ENCODE results near the gene RCL1. TPM values are rescaled to one million over a fixed set of nuclear protein-coding genes. Genes with fewer than 3 reads are reported as not detected.

Gene RCL1
- total RNA-seq, 1 donor from 2014 or later: 12.7 TPM

DNA sequence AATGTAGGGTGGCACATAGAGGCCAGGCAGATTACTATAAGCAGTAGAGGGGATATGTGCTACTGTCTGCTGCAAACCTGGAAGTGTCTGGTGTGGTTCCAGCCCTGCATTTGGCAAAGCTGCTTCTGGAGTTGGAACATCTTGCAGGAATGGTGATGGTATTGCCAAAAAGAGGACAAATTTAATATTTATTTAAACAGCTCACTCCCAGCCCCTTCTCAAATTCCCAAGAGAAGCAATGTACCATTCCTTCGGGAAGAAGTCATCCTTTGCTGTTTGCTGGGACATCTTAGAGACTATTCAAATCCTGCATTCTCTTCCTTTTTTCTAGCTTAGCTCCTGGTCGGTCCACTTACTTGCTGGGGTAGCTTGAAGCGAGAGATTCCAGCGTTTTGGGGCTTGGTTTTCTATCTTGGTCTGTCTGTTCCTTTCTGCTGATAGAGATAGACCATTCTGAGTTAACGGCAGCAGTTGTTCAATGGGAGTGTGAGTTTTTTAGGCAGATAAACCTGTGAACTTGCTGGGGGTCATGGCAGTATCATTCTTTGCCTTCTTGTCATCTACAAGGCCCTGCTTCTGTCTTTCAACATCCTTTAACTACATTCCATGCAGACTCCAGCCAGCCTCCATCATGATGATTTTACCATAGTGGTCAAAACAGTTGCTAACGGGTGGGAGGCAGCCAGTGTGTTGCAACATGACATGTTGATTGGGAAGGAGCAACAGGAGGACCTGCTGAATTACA, 69.9 kb downstream of the RCL1 start:
- TF ChIP-seq, protein P1, sequence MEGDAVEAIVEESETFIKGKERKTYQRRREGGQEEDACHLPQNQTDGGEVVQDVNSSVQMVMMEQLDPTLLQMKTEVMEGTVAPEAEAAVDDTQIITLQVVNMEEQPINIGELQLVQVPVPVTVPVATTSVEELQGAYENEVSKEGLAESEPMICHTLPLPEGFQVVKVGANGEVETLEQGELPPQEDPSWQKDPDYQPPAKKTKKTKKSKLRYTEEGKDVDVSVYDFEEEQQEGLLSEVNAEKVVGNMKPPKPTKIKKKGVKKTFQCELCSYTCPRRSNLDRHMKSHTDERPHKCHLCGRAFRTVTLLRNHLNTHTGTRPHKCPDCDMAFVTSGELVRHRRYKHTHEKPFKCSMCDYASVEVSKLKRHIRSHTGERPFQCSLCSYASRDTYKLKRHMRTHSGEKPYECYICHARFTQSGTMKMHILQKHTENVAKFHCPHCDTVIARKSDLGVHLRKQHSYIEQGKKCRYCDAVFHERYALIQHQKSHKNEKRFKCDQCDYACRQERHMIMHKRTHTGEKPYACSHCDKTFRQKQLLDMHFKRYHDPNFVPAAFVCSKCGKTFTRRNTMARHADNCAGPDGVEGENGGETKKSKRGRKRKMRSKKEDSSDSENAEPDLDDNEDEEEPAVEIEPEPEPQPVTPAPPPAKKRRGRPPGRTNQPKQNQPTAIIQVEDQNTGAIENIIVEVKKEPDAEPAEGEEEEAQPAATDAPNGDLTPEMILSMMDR (conservative IDR thresholded peaks at IDR 0.05): no peak
- Mint-ChIP-seq H3K27me3 (ENCODE audit: low read depth) (no peaks in the 10 kb centered on the region), H3K9me3 (no peaks in the 10 kb centered on the region), H3K27ac (ENCODE audit: unreplicated experiment) (peak overlapping the region; percentile 57), H3K4me1 (no peaks in the 10 kb centered on the region), H3K36me3 (ENCODE audit: low read depth) (peaks cover 16% of the 10 kb centered on the region), H3K4me3 (no peak overlapping the region)
- no peak for DNase-seq (ENCODE audit: low read depth, low spot score)

DNA sequence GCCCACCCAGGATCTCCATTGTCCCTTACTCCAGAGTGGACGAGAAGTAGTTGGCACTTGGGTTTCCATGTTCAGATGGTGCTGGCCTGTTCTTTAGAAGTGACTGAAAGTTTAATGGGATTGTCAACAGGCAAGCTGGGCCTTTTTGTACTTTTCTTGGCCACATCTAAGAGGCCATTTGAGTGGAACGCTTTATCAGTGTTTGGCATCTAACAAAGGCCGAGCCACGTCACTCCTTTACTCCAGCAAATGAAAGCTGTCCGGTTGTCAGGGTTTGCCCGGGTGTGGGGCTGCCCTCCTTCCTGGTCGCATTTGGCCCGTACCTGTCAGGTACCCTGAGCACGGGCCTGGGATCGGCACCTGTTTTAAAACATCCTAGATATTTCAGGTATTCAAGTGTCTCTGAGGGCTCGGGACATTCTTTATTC, 71.5 kb downstream of the RCL1 start:
- no peak for DNase-seq (ENCODE audit: low read depth, low spot score)
- peaks cover 5% of the 10 kb centered on the region for H3K36me3 Mint-ChIP-seq (ENCODE audit: low read depth)
- H3K27me3 Mint-ChIP-seq (ENCODE audit: low read depth): no peaks in the 10 kb centered on the region
- no peak overlapping the region for H3K27ac Mint-ChIP-seq (ENCODE audit: unreplicated experiment)
- H3K4me3 Mint-ChIP-seq: no peak overlapping the region
- no peaks in the 10 kb centered on the region for H3K9me3 Mint-ChIP-seq
- TF ChIP-seq, protein P1 (conservative IDR thresholded peaks at IDR 0.05): no peak
- no peaks in the 10 kb centered on the region for H3K4me1 Mint-ChIP-seq

DNA sequence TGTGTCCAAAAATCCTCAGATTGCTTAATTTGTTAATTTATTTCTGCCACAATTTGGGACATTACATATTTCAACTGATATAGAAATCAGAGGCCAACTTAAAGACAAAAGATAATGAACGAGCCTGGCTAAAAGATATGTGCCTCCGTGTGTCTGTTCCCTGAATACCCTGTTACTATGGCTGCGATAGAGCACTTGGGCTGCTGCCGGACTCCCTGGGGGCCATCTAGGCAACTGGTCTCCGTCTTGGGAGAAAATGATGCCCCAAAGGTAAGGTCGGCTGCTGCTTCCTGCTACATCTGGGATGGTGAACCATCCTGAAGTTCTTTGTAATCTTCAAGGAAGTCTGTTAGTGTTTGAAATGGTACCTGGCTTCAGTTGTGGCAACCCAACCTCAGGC, 72.0 kb downstream of the RCL1 start:
- TF ChIP-seq, protein P1 (conservative IDR thresholded peaks at IDR 0.05): no peak
- H3K27ac Mint-ChIP-seq (ENCODE audit: unreplicated experiment): no peak overlapping the region
- no peaks in the 10 kb centered on the region for H3K9me3 Mint-ChIP-seq
- H3K36me3 Mint-ChIP-seq (ENCODE audit: low read depth): peaks cover 5% of the 10 kb centered on the region
- no peak for DNase-seq (ENCODE audit: low read depth, low spot score)
- H3K4me1 Mint-ChIP-seq: no peaks in the 10 kb centered on the region
- H3K27me3 Mint-ChIP-seq (ENCODE audit: low read depth): no peaks in the 10 kb centered on the region
- no peak overlapping the region for H3K4me3 Mint-ChIP-seq

DNA sequence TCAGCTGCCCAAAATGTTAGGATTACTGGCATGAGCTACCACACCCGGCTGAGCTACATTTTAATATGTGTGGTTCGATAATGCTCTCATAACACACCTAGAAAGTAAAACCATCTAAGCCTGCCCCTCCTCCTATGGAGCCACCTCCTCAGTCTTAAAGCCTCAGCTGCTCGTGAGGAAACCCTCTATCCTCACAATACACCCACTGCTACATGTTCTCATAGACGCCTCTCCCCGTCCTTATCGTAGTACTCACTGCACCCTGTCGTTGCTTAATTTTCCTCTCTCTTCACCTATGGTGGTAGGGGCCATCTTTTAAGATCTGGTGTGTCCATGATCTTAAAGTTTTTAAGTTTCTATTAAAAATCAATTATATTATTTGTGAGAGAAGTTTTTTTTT, 72.9 kb downstream of the RCL1 start:
- H3K36me3 Mint-ChIP-seq (ENCODE audit: low read depth): peaks cover 5% of the 10 kb centered on the region
- no peaks in the 10 kb centered on the region for H3K4me1 Mint-ChIP-seq
- H3K9me3 Mint-ChIP-seq: no peaks in the 10 kb centered on the region
- no peak overlapping the region for H3K4me3 Mint-ChIP-seq
- TF ChIP-seq, protein P1 (conservative IDR thresholded peaks at IDR 0.05): no peak
- no peaks in the 10 kb centered on the region for H3K27me3 Mint-ChIP-seq (ENCODE audit: low read depth)
- DNase-seq (ENCODE audit: low read depth, low spot score): no peak
- no peak overlapping the region for H3K27ac Mint-ChIP-seq (ENCODE audit: unreplicated experiment)

DNA sequence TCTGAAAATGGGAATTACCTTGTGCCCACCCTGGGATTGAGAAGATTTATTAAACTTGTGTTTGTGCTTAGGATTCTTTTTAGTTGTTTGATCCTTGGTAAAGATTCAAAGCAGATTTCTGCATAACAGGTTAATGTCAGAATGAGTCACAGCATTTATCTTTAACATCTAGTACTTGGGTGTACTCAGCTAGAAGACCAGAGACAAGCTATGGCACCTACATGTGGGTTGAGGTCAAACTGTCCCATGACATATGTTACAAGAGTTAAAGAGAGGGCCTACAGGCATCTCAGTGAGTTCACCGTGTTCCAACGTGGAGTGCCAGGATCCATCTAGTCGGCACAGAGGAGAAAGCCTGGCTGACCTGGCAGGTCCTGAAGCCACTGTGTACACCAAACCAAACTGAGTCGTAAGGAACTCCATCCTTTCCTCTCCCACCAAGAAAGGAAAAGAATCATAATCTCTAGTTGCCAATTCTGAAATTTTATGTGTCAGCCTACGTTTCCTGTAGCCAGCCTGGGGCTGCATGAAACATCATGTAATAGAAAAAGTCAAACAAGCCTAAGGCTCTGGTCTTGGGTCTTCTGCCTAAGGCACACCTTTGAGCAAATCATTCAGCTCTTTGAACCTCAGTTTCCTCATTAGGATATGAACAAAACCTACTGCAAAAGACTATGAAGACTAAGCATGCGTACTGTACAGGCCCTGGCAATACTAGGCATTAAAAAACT, 73.7 kb downstream of the RCL1 start:
- H3K9me3 Mint-ChIP-seq: no peaks in the 10 kb centered on the region
- no peak for DNase-seq (ENCODE audit: low read depth, low spot score)
- no peaks in the 10 kb centered on the region for H3K27me3 Mint-ChIP-seq (ENCODE audit: low read depth)
- no peak overlapping the region for H3K4me3 Mint-ChIP-seq
- no peak overlapping the region for H3K27ac Mint-ChIP-seq (ENCODE audit: unreplicated experiment)
- H3K4me1 Mint-ChIP-seq: no peaks in the 10 kb centered on the region
- TF ChIP-seq, protein P1 (conservative IDR thresholded peaks at IDR 0.05): no peak
- H3K36me3 Mint-ChIP-seq (ENCODE audit: low read depth): peaks cover 5% of the 10 kb centered on the region

Data from neural crest cell (in vitro differentiated cells).